Posterior cingulate gyrus (tissue), 11 donors: Measurements from ENCODE around the gene SSPN.
A peak's percentile ranks its signal among the peaks of the same experiment; 100 is the strongest.

Experiments used
- DNase-seq, 10 donors: peaks; one replicate each; pipeline versions ENCODE4 v3.0.0 to v3.0.0-alpha.2; 2020 to 2021; ENCODE audit warnings: mixed read lengths in 3 of 10
- intact Hi-C: fragments of 100-400 bp; cut with DNase I; formaldehyde crosslinking; loops from one replicate; pipeline ENCODE4 v1.15.1; 2023

The SSPN gene

DNA sequence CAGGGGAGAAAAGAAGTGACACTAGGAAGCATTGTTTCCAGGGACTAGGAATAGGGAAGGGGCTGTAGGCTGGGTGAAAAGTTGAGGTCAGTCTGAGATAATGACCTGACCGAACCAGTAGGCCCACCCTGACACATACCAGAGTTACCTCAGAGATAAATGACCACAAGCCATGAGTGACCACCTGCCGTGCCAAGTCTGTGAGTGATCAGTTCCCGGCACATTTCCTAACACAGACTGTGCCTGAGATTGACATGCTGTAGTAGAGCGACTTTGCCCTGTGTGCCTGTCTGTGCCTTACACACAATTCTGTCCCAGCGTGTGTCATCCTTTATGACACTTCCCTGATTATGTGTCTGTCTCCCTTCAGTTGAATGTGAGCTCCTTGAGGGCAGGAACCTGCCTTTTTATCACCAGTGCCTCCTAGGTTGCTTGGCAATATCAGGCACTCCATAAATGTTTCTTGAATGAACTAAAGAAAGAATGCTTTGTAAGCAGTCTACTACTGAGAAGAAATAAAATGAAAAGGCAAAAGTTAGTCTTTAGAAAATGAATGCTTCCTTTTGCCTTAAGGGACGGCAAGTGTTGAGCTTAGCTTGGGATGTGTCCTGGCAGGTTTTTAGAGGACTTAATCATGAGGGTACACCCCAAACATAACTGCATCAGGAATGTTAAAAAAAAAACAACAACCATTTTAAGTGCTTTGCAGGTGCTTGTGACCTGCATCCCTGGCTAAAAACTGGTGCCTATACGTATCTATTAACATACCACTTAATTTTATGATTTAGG is 9.6 kb upstream of the SSPN start:
- intact Hi-C loops, result loop anchor here (5.0 kb wide), 1 partner anchor 53 kb away; no protein-coding TSS in a partner anchor
- no peak for DNase-seq

DNA sequence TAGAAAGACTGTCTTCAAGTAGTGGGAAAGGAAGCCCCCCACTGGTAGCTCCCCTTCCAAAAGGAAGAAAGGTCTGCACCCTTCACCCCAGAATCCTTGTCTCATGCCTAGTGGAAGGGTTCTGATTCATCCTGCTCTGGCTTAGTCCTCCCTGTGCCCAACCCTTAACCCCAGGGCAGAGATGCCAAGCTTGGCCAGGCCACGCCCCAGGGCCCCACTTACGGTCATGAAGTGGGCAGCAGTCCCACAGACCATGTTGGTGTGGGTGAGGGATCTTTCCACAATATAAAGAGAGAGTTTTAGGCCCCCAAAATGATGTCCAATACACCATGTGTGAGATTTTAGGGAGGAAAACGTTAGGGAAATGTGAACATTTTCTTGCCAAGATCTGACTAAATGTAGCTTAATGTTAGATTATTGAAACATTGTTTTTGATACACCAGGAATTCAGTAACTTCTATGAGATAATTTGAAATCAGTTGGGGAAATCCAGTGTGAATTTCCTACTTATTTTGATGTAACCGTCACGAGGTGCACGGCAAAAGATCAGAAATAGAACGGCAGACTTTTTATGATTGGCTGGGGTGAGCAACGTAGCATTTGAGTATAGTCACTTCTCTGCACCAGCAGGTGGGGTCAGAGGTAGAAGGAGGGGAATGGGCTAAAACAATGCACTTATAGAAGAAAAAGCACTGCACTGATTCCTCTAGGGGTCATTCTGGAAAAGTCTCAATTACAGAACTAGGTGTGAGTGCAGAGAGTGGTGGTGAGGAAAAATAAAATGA is 8.2 kb upstream of the SSPN start:
- DNase-seq, result no peak
- intact Hi-C loops, result loop anchor here (5.0 kb wide), 1 partner anchor 55 kb away; no protein-coding TSS in a partner anchor

DNA sequence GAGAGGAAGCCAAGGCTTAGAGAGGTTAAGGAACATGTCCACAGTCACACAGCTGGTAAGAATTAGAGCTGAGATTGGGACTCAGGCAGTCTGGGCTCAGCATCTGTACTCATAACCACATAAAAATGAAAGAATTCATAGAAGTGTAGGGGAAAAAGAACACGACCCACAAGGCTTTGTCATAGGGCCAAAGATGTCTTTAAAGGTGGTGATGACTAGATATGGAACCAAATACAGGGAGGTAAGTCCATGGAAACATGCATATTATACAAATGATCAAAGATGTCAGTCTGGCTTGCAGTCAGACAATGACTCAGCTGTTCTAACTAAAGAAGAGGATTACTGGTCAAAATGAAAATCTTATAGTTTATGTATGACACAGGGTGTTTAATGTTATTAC is 7.2 kb upstream of the SSPN start:
- DNase-seq, result no peak
- intact Hi-C loops, result loop anchor here (5.0 kb wide), 1 partner anchor 56 kb away; no protein-coding TSS in a partner anchor

DNA sequence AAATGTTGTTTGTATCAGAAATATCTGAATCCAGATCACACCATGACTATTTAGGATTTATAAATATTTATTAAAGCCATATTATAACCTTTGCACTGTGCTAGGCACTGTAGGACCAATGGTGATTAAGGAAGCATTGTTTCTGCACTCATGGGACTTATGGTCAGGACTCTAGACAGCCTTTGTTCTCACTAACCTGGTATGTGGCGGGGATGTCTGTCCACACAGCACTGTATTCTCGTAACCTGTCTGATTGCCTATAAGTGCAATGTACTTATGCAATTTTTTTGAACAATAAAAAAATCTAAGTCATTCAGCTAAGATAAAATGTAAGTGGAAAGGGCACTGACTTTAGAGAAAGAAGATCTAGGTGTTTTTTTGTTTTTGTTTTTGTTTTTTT is 6.7 kb upstream of the SSPN start:
- DNase-seq, result no peak
- intact Hi-C loops, result loop anchor here (5.0 kb wide), 1 partner anchor 56 kb away; no protein-coding TSS in a partner anchor

DNA sequence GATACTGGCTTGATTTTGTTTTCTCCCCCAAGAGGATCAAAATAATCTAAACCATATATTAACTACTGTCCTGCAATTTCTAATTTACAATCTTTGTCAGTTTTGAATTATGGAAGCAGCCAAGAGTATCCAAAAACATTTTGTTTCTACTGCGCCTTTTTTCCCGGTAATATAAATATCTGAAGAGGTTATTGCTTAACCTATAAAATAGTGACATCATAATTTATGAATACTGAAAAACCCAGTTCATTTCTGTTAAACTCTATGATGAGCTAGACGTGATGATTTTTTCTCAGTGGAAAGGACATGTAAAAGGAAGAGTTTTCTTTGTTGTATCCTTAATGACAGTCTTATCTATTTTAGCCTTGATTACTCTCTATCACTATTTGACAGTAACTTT is 3.2 kb upstream of the SSPN start:
- DNase-seq, result no peak
- intact Hi-C loops, result no loop called here

DNA sequence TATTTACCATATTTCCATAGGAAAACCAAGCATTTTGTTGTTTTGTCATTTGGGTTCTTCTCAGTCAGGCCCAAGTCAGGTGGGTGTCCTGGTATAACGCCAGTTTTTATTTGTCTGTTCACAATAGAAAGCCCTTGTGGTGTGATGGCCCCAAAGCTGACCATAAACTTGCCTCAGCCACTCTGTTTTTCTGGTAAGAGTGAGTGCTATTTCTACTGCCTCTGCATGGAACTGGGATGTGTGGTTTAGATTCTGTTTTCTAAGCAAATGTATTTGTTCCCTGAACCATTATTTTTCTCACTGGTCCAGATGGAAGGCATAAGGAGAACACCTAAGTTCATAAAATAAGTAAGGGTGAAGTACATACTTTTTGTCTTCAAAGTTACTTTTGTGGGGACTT is 1.8 kb upstream of the SSPN start:
- intact Hi-C loops, result no loop called here
- no peak for DNase-seq

- intact Hi-C loops, result loop anchor here (2.0 kb wide), 1 partner anchor 69 kb away; no protein-coding TSS in a partner anchor
- peak; percentile 49 to 94 (median 69) for DNase-seq
Observed at GRCh38 chr12:26195641-26196420, 458 bp downstream of the SSPN start.

DNA sequence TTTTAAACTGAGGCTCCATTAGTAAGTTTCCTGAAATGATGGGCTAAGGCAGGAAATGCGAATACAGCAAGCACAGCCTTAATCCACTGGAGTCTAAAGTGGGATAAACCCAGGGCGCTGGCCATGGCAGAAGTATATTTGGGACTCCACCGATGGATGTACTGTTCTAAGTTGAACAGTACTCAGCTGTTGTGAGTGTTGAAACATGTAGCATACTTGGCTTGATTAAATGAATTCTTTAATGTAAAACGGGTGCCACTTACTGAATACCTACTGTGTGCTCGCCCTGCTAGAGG is 996 bp downstream of the SSPN start:
- intact Hi-C loops, result loop anchor here (2.0 kb wide), 1 partner anchor 70 kb away; no protein-coding TSS in a partner anchor
- DNase-seq, result peak in 3 of 10 donors; percentile 31 to 68 (median 61)

GRCh38 chr12:26197832-26198231 is 2.5 kb downstream of the SSPN start:
- intact Hi-C loops, result loop anchor here (2.0 kb wide), 1 partner anchor 71 kb away; no protein-coding TSS in a partner anchor
- no peak for DNase-seq

- DNase-seq, result peak in 1 of 10 donors; percentile 60
- intact Hi-C loops, result no loop called here
Observed at GRCh38 chr12:26198742-26199141, 3.4 kb downstream of the SSPN start.

GRCh38 chr12:26203167-26203780 is 7.9 kb downstream of the SSPN start:
- no peak for DNase-seq
- intact Hi-C loops, result no loop called here

DNA sequence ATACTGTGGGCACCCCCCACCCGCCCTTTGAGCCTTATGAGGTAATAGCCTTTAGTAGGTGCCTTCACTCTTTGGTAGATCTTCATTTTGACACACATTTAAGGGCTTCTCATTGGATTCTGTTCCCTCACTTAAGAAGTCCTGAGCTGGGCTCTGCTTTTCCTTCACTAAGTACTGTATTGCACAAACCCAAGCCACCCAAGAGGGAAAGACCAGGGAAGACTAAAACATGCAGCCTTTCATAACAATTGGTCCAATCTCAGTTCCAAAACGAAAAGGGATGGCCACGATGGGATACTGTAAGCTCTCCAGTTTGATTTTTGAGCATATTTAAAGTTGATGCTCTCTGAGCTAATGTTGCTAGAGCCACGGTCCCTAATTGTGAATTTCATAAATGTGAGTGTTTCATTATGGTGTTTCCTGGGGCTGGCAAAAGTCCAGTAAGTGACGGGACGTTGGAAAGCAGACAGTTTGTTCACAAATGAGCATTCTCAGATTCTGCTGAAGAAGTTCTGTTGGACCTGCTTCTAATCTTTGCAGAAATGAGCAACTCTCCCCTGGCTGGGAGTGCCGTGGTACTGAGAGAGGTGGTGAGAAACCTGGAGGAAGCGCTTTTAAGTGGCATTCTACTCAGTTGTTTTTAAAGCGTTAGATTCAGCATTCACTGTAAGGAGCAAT is 9.4 kb downstream of the SSPN start:
- intact Hi-C loops, result no loop called here
- DNase-seq, result no peak

GRCh38 chr12:26205298-26205697 is 9.9 kb downstream of the SSPN start:
- intact Hi-C loops, result no loop called here
- DNase-seq, result no peak

GRCh38 chr12:26205941-26206340 is 10.6 kb downstream of the SSPN start:
- peak in 1 of 10 donors; percentile 80 for DNase-seq
- intact Hi-C loops, result no loop called here

GRCh38 chr12:26211331-26211730 is 16.0 kb downstream of the SSPN start:
- intact Hi-C loops, result no loop called here

DNA sequence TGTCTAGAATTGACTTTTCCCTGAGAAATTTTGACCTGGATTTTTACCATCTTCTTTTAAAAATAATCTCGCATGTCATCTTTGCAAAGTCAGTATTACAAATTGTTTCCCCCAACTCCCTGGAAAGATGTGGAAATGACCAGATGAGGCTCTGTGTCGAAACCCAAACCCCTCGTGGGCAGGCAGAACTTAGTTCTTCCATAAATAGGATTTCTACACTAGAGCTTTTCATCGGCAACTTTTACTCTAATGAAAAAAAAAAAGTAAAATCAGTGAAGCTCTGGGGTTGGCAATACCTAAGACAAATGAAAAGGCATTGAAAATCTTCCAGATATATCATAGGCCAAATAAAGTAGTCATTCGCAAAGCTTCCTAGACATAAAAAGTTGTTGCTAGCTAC is 17.0 kb downstream of the SSPN start:
- intact Hi-C loops, result no loop called here
- DNase-seq, result no peak

More at GRCh38 chr12:26211331-26211730, 16.0 kb downstream of the SSPN start:
- no peak for DNase-seq

DNA sequence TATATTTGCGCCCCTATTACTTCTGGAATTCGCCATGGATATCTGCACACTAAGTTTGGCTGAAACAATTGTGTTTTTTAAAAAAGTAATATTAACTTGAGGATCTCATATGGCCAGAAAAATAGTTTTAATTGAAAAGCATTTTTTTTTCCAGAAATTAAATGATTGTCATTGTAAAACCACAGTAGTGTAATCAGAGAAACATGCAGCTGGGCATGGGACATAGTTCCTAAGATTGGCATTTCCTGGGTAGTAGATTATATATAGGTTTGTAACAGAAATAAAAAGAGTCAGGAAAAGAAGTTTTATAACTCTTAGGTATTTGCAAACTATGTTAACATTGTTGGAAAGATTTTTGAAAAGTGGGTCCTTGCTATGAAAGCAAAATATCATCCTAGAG is 17.6 kb downstream of the SSPN start:
- DNase-seq, result no peak
- intact Hi-C loops, result no loop called here

- intact Hi-C loops, result no loop called here
- DNase-seq, result no peak
Observed at GRCh38 chr12:26214121-26214520, 18.7 kb downstream of the SSPN start.

GRCh38 chr12:26219736-26220135 is 24.4 kb downstream of the SSPN start:
- DNase-seq, result no peak
- intact Hi-C loops, result loop anchor here (10.0 kb wide), 1 partner anchor 115 kb away; no protein-coding TSS in a partner anchor

DNA sequence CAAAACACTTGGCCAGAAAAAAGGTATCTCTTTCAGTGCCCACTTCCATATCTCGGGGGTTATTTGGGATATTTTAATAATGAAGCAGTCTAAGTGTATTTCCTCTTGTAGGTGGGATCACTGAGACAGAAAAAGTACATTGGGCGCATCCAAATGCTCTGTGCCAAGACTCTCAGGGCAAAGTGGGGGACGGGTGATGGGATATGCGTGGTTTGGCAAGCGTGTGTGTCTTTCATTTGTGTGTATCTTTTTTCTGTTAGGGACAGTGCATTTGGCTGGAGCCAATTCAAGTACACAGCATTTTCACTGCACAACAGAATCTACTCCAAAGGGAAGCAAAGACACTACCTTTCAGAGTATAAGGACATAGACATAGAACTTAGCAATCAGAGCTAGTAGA is 29.3 kb downstream of the SSPN start:
- intact Hi-C loops, result loop anchor here (10.0 kb wide), 1 partner anchor 110 kb away; no protein-coding TSS in a partner anchor
- DNase-seq, result no peak
